ENCODE measurements around the gene SLIT3.
"Not testable (repeated sequence)": the region's sequence is repeated elsewhere in the genome, so short reads cannot be mapped to it uniquely, and the experiment has no call there.

Gene SLIT3

GRCh38 chr5:169216866-169217265 lies 84.1 kb downstream of the SLIT3 start:
- FAIRE-seq: no peak

GRCh38 chr5:169213479-169213878 lies 87.5 kb downstream of the SLIT3 start:
- no peak for FAIRE-seq

GRCh38 chr5:169211761-169212160 lies 89.2 kb downstream of the SLIT3 start:
- not testable (repeated sequence) for FAIRE-seq

- FAIRE-seq: no peak
These were observed 96.0 kb downstream of the SLIT3 start for GRCh38 chr5:169204788-169205400.

GRCh38 chr5:169202969-169203368 lies 98.0 kb downstream of the SLIT3 start:
- FAIRE-seq: no peak

GRCh38 chr5:169201597-169201996 lies 99.3 kb downstream of the SLIT3 start:
- FAIRE-seq: no peak

- FAIRE-seq: no peak
These were observed 100.7 kb downstream of the SLIT3 start for GRCh38 chr5:169200125-169200778.

- FAIRE-seq: no peak
These were observed 103.6 kb downstream of the SLIT3 start for GRCh38 chr5:169197343-169197742.

- no peak for FAIRE-seq
These were observed 104.9 kb downstream of the SLIT3 start for GRCh38 chr5:169196059-169196458.

GRCh38 chr5:169195601-169196000 lies 105.3 kb downstream of the SLIT3 start:
- no peak for FAIRE-seq

- no peak for FAIRE-seq
These were observed 108.4 kb downstream of the SLIT3 start for GRCh38 chr5:169192536-169192935.

GRCh38 chr5:169190849-169191248 lies 110.1 kb downstream of the SLIT3 start:
- no peak for FAIRE-seq

- no peak for FAIRE-seq
These were observed 115.3 kb downstream of the SLIT3 start for GRCh38 chr5:169185626-169186025.

- no peak for FAIRE-seq
These were observed 117.4 kb downstream of the SLIT3 start for GRCh38 chr5:169183576-169183975.

- FAIRE-seq: no peak
These were observed 118.1 kb downstream of the SLIT3 start for GRCh38 chr5:169182797-169183196.

GRCh38 chr5:169181814-169182213 lies 119.1 kb downstream of the SLIT3 start:
- FAIRE-seq: no peak

- FAIRE-seq: no peak
These were observed 122.2 kb downstream of the SLIT3 start for GRCh38 chr5:169178754-169179153.

GRCh38 chr5:169178274-169178673 lies 122.7 kb downstream of the SLIT3 start:
- no peak for FAIRE-seq

- no peak for FAIRE-seq
These were observed 123.9 kb downstream of the SLIT3 start for GRCh38 chr5:169176709-169177694.

GRCh38 chr5:169175733-169176132 lies 125.2 kb downstream of the SLIT3 start:
- no peak for FAIRE-seq

GRCh38 chr5:169174923-169175322 lies 126.0 kb downstream of the SLIT3 start:
- FAIRE-seq: no peak

GRCh38 chr5:169173372-169173771 lies 127.6 kb downstream of the SLIT3 start:
- no peak for FAIRE-seq

GRCh38 chr5:169171515-169171914 lies 129.4 kb downstream of the SLIT3 start:
- FAIRE-seq: no peak

- FAIRE-seq: no peak
These were observed 131.2 kb downstream of the SLIT3 start for GRCh38 chr5:169169783-169170182.
